GM19468 (cell line): ENCODE results near the gene RRP1B.

ENCODE experiments used
- ATAC-seq: cut with Tn5 transposase; IDR thresholded peaks from one replicate; pipeline ENCODE4 v1.9.1; 2021; ENCODE audit warnings: mild to moderate bottlenecking, moderate library complexity, moderate number of reproducible peaks; ENCODE audit not compliant: unreplicated experiment; ENCODE audit errors: extremely low read depth

RRP1B gene

GRCh38 chr21:43719748-43720538 lies 60.6 kb downstream of the RRP1B start:
- no peak for ATAC-seq

GRCh38 chr21:43720539-43721166 lies 61.3 kb downstream of the RRP1B start:
- ATAC-seq, result no peak

GRCh38 chr21:43721206-43721605 lies 61.8 kb downstream of the RRP1B start:
- no peak for ATAC-seq

GRCh38 chr21:43721939-43722338 lies 62.6 kb downstream of the RRP1B start:
- no peak for ATAC-seq

- ATAC-seq, result no peak
Measured at GRCh38 chr21:43723648-43724047, 64.3 kb downstream of the RRP1B start.

GRCh38 chr21:43726686-43727518 lies 67.5 kb downstream of the RRP1B start:
- ATAC-seq, result no peak

GRCh38 chr21:43727519-43728153 lies 68.3 kb downstream of the RRP1B start:
- ATAC-seq, result no peak

GRCh38 chr21:43728154-43728466 lies 68.8 kb downstream of the RRP1B start:
- no peak for ATAC-seq

- peak; percentile 30 for ATAC-seq
Measured at GRCh38 chr21:43728467-43729390, 69.4 kb downstream of the RRP1B start.

GRCh38 chr21:43731476-43731875 lies 72.1 kb downstream of the RRP1B start:
- ATAC-seq, result no peak

GRCh38 chr21:43731891-43732711 lies 72.7 kb downstream of the RRP1B start:
- ATAC-seq, result no peak

GRCh38 chr21:43733060-43733459 lies 73.7 kb downstream of the RRP1B start:
- ATAC-seq, result no peak

GRCh38 chr21:43733529-43734071 lies 74.2 kb downstream of the RRP1B start:
- no peak for ATAC-seq

GRCh38 chr21:43734131-43734927 lies 75.0 kb downstream of the RRP1B start:
- no peak for ATAC-seq

GRCh38 chr21:43734928-43735229 lies 75.5 kb downstream of the RRP1B start:
- ATAC-seq, result no peak

GRCh38 chr21:43735236-43736091 lies 76.1 kb downstream of the RRP1B start:
- no peak for ATAC-seq
